COR-L47 (cell line): Measurements from ENCODE around the gene EPB41L5.
"Not testable (repeated sequence)": the region's sequence is repeated elsewhere in the genome, so short reads cannot be mapped to it uniquely, and the experiment has no call there.

Experiments used
- DNase-seq: peaks from one replicate; lab custom pipeline; 2025; lab: John Stamatoyannopoulos, UW

EPB41L5 gene

GRCh38 chr2:120141300-120142069 is 128.6 kb downstream of the EPB41L5 start:
- DNase-seq, result no peak

GRCh38 chr2:120142528-120143219 is 129.8 kb downstream of the EPB41L5 start:
- DNase-seq, result no peak

GRCh38 chr2:120148229-120148628 is 135.4 kb downstream of the EPB41L5 start:
- no peak for DNase-seq

DNA sequence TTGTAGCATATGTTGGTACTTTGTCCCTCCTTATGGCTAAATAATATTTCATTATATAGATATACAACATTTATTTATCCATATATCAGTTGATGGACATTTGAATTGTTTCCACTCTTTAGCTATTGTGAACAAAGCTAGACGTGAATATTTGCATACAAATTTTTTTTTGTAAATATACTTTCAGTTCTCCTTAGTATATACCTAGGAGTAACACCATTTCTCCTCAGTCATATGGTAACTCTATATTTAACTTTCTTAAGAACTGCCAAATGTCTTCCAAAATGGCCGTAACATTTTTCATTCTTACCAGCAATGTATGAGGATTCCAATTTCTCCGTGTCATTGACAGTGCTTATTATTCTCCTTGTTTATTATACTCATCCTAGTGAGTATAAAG is 135.8 kb downstream of the EPB41L5 start:
- DNase-seq, result no peak

DNA sequence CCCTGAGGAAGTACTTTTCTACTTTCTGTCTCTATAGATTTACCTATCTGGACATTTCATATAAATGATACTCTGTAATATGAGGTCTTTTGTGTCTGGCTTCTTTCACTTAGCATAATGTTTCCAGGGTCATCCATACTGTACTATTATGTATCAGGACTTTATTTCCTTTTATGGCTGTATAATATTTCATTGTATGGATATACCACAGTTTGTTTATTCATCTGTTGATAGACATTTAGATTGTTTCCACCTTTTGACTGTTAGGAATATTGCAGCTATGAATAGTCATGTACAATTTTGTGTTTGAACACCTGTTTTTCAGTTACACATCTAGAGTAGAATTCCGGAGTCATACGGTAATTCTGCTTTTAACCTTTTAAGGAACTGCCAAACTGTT is 136.5 kb downstream of the EPB41L5 start:
- DNase-seq, result no peak

DNA sequence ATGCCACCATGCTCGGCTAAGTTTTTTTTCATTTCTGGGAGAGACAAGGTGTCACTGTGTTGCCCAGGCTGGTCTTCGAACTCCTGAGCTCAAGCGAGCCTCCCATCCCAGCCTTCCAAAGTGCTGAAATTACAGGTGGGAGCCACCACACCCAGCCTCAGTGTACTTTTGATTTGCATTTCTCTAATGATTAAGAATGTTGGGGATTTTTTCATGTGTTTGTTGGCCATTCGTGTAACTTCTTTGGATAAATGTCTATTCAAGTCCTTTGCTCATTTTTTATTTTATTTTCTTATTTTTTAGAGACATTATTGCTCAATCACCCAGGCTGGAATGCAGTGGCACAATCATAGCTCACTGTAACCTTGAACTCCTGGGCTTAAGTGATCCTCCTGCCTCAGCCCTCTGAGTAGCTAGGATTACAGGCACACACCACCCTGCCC is 137.2 kb downstream of the EPB41L5 start:
- DNase-seq, result no peak

DNA sequence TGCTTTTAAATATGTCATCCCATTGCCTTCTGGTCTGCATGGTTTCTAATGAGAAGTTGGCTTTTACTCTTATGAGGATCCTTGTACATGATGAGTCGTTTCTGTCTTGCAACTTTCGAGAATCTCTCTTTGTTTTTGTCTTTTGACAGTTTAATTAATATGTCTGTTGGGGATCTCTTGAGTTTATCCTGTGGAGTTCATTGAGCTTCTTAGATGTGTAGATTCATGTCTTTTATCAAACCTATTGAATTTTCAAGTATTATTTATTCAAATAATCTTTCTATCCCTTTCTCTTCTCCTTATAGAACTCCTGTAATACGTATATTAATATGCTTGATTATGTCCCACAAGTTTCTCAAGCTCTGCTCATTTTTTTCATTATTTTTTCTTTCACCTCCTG is 142.4 kb downstream of the EPB41L5 start:
- no peak for DNase-seq

DNA sequence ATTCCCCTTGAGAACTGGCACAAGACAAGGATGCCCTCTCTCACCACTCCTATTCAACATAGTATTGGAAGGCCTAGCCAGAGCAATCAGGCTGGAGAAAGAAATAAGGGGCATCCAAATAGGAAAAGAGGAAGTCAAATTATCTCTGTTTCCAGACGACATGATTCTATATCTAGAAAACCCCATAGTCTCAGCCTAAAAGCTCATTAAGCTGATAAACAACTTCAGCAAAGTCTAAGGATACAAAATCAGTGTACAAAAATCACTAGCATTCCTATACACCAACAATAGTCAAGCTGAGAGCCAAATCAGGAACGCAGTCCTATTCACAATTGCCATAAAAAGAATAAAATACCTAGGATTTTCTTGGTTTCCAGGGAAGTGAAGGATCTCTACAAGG is 145.8 kb downstream of the EPB41L5 start:
- DNase-seq, result not testable (repeated sequence)

- DNase-seq, result no peak
These were observed 148.3 kb downstream of the EPB41L5 start for GRCh38 chr2:120161190-120161589.

GRCh38 chr2:120162716-120163115 is 149.8 kb downstream of the EPB41L5 start:
- no peak for DNase-seq

GRCh38 chr2:120167272-120167671 is 154.4 kb downstream of the EPB41L5 start:
- no peak for DNase-seq

DNA sequence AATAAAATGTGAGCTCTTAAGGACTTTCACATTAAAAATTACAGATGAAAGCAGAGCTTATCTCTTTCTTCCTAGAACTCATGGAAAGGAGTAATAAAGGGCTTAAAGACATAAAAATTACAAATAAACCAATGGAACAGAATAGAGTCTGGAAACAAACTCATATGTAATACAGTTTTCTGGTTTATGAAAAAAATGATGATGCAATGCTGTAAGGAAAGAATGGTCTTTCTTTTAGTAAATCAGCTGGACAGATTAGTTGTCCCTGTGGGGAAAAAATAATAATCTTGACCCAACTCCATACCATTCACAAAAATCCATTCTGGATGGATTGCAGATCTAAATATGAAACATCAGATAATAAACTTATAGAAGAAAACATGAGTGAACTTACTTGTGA is 156.1 kb downstream of the EPB41L5 start:
- no peak for DNase-seq

- peak; percentile 13 for DNase-seq
These were observed 162.2 kb downstream of the EPB41L5 start for GRCh38 chr2:120174963-120175581.

DNA sequence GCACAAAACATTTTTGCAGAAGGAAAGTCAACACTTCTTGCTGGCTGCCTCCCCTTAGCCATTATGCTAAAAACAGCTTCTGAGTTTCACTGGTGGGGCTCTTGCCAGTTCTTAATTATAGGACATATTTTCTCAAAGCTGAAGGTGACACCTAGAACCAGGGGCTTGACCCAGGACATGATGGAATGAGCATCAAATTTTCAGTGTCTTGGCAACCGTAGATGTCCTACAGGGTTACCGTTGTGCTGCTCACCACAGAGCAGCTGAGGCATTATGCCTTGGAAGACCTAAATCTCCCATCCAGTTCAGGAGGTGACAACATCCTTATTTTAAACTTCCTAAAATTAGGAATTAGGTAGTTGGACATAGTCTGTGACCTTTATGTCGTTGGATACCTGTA is 163.6 kb downstream of the EPB41L5 start:
- no peak for DNase-seq

DNA sequence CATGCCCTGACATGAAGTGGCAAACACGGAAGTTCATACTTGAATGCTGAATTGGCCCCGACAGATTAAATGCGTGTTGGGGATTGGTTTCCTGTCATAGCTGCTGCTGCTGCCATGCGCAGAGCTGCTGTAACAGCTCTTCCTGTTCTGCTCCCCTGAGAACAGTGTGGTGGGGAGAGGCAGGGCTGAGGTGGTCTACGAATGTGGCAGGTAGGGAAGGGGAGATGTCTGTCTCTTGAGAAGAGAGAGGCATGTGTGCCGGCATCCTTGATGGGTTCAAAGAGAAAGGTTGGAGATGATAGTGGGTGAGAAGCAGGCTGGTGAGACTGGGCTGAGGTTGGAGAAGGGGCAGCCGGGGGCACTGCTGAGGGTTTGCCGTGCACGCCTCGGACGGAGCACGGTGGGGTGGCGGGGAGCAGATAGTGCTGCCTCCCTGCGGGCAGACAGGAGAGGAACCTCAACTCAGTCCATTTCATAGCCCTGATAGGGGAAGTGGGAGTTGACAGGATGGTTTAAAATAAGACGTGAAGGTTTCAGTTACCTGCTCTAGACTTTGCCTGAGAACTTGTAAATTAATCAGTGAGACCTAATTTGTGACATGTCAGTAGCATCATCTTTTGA is 164.2 kb downstream of the EPB41L5 start:
- DNase-seq, result no peak

- DNase-seq, result no peak
These were observed 165.1 kb downstream of the EPB41L5 start for GRCh38 chr2:120177973-120178372.

DNA sequence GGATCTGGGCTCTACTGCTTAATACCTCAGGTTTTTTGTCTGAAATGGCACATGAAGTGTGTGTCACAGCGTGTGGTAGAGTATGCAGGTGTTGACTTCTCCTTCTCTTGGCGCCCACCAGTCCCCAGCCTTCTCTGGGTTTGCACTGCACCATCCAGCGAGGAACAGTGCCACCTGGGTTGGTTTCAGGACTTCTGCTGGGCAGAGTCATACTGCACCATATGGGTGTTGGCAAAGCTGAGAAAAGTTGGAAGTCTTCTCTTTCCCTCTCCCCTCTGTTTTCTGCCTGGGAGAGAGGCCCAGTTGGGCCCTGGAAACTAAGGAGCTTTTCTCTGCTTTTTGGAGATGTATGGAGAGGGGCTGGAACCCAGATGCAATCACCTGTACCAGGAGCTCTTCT is 166.5 kb downstream of the EPB41L5 start:
- no peak for DNase-seq

GRCh38 chr2:120180066-120180465 is 167.2 kb downstream of the EPB41L5 start:
- no peak for DNase-seq

- no peak for DNase-seq
These were observed 169.2 kb downstream of the EPB41L5 start for GRCh38 chr2:120182019-120182560.

GRCh38 chr2:120189189-120189588 is 176.3 kb downstream of the EPB41L5 start:
- no peak for DNase-seq

- no peak for DNase-seq
These were observed 179.4 kb downstream of the EPB41L5 start for GRCh38 chr2:120192280-120192679.

GRCh38 chr2:120195553-120195952 is 182.7 kb downstream of the EPB41L5 start:
- DNase-seq, result no peak
